Measurements from ENCODE around the gene SCFD1.

The SCFD1 gene

DNA sequence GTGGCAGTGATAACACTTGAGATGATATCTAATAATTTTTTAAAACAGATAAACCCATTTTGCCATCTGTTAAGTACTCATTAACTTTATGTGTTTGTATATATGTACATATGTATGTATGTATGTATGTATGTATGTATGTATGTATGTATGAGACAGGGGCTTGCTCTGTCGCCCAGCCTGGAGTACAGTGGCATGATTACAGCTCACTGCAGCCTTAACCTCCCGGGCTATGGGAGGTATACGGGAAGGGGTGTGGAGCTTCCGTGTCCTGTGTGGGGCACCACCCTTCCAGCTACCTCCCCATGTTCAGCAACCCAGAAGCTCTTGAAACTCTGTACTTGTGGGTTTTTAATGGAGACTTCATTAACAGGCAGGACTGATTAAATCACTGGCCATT, 116.9 kb downstream of the SCFD1 start:
- no peak overlapping the region for H3K4me2 ChIP-seq (ENCODE audit: low read depth, low read length)
- H3F3A ChIP-seq (ENCODE audit: insufficient read depth, low read length) = no peaks in the 10 kb centered on the region
- H4K20me1 ChIP-seq (ENCODE audit: insufficient read depth, low read length) = no peaks in the 10 kb centered on the region
- no peak overlapping the region for H3K27ac ChIP-seq (ENCODE audit: low read length)
- no peak overlapping the region for H3K4me3 ChIP-seq (ENCODE audit: low read length)
- no peaks in the 10 kb centered on the region for H3K79me2 ChIP-seq (ENCODE audit: low read length)
- H3K27me3 ChIP-seq (replicated peaks; ENCODE audit: insufficient read depth, low read length) = no peaks in the 10 kb centered on the region
- TF ChIP-seq EZH2phosphoT487 (IDR thresholded peaks at IDR 0.05; ENCODE audit: low read length) (no peak), EZH2 (optimal IDR thresholded peaks at IDR 0.05; ENCODE audit: low read depth, low read length) (no peak)
- TF ChIP-seq, protein P1, sequence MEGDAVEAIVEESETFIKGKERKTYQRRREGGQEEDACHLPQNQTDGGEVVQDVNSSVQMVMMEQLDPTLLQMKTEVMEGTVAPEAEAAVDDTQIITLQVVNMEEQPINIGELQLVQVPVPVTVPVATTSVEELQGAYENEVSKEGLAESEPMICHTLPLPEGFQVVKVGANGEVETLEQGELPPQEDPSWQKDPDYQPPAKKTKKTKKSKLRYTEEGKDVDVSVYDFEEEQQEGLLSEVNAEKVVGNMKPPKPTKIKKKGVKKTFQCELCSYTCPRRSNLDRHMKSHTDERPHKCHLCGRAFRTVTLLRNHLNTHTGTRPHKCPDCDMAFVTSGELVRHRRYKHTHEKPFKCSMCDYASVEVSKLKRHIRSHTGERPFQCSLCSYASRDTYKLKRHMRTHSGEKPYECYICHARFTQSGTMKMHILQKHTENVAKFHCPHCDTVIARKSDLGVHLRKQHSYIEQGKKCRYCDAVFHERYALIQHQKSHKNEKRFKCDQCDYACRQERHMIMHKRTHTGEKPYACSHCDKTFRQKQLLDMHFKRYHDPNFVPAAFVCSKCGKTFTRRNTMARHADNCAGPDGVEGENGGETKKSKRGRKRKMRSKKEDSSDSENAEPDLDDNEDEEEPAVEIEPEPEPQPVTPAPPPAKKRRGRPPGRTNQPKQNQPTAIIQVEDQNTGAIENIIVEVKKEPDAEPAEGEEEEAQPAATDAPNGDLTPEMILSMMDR (IDR thresholded peaks at IDR 0.05; ENCODE audit: low read length) = no peak
- H3K4me1 ChIP-seq (ENCODE audit: low read length) = no peaks in the 10 kb centered on the region
- H2AFZ ChIP-seq (ENCODE audit: low read length) = no peak overlapping the region
- no peak overlapping the region for H3K9ac ChIP-seq (ENCODE audit: low read length)
- H3K9me3 ChIP-seq (replicated peaks; ENCODE audit: insufficient read depth, low read length) = no peaks in the 10 kb centered on the region
- DNase-seq = no peak
- H3K36me3 ChIP-seq (replicated peaks; ENCODE audit: insufficient read depth, low read length) = no peaks in the 10 kb centered on the region
- no peaks in the 10 kb centered on the region for H3K9me2 ChIP-seq (replicated peaks; ENCODE audit: insufficient read depth, low read length)

DNA sequence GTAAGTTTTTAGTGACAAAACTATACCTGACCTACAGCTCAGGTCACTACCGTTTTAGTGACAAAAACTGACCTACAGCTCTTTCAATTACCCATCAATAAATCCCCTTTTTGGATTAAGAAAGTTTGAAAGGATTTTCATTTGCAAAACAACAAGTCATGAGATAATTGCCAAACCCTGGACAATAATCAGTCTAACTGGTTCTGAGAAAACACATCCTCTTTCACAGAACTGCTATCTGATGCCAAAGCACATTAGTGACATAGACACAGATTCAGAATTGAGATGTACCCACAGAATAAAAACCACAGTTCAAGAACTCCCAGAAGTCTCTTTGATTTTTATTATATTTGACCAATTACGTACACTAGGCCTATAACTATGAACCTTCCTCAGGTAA, 126.2 kb downstream of the SCFD1 start:
- no peaks in the 10 kb centered on the region for H4K20me1 ChIP-seq (ENCODE audit: insufficient read depth, low read length)
- no peaks in the 10 kb centered on the region for H3K36me3 ChIP-seq (replicated peaks; ENCODE audit: insufficient read depth, low read length)
- no peak overlapping the region for H3K4me3 ChIP-seq (ENCODE audit: low read length)
- H3K79me2 ChIP-seq (ENCODE audit: low read length) = no peaks in the 10 kb centered on the region
- H3K9me2 ChIP-seq (replicated peaks; ENCODE audit: insufficient read depth, low read length) = no peaks in the 10 kb centered on the region
- H2AFZ ChIP-seq (ENCODE audit: low read length) = no peak overlapping the region
- no peak for DNase-seq
- H3K4me2 ChIP-seq (ENCODE audit: low read depth, low read length) = no peak overlapping the region
- no peaks in the 10 kb centered on the region for H3K4me1 ChIP-seq (ENCODE audit: low read length)
- TF ChIP-seq EZH2phosphoT487 (IDR thresholded peaks at IDR 0.05; ENCODE audit: low read length) (no peak), EZH2 (optimal IDR thresholded peaks at IDR 0.05; ENCODE audit: low read depth, low read length) (no peak)
- TF ChIP-seq, protein P1 (IDR thresholded peaks at IDR 0.05; ENCODE audit: low read length) = no peak
- H3K27me3 ChIP-seq (replicated peaks; ENCODE audit: insufficient read depth, low read length) = no peaks in the 10 kb centered on the region
- no peaks in the 10 kb centered on the region for H3F3A ChIP-seq (ENCODE audit: insufficient read depth, low read length)
- no peaks in the 10 kb centered on the region for H3K9me3 ChIP-seq (replicated peaks; ENCODE audit: insufficient read depth, low read length)
- H3K27ac ChIP-seq (ENCODE audit: low read length) = no peak overlapping the region
- H3K9ac ChIP-seq (ENCODE audit: low read length) = no peak overlapping the region

DNA sequence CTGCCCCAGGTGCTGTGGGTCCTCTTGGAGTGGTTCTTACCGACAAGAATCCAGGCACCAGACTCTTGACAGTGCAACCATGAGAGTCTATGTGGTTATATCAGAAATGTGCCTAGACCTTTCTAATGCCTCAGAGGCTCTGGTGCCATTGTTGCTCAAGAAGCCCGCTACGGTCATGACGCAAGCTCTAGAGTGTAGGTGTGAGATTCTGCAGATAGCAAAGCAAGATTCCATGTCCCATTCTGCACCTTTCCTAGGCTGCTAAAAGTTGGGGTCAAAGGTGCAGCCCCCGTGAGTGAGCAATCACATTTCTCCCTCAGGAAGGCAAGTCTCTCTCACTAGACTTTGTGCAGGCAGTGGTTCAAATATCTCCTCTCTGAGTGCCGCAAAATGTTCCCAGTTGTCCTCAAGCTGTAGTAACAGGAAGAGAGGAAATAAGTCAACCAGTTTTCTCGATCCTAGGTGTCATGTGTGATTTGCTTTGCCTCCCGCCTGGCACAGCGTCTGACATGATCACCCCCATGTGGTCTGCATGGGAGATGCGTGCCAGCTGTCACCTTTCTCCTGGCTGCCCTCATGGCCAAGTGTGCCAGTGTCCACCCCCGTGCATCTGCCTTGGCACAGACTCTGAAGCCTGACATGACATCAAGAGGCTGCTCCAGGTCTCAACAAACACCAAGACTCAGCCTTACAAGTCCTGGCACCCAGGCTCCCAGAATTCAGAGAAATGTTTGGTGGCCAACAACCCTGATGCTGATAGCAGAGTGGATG, 129.7 kb downstream of the SCFD1 start:
- Histone ChIP-seq H3K79me2 (ENCODE audit: low read length) (no peaks in the 10 kb centered on the region), H3K4me2 (ENCODE audit: low read depth, low read length) (no peak overlapping the region), H3K27ac (ENCODE audit: low read length) (no peak overlapping the region), H3K9ac (ENCODE audit: low read length) (no peak overlapping the region), H3K9me3 (replicated peaks; ENCODE audit: insufficient read depth, low read length) (no peaks in the 10 kb centered on the region), H3K4me3 (ENCODE audit: low read length) (no peak overlapping the region), H4K20me1 (ENCODE audit: insufficient read depth, low read length) (no peaks in the 10 kb centered on the region), H3F3A (ENCODE audit: insufficient read depth, low read length) (no peaks in the 10 kb centered on the region), H3K27me3 (replicated peaks; ENCODE audit: insufficient read depth, low read length) (no peaks in the 10 kb centered on the region), H3K36me3 (replicated peaks; ENCODE audit: insufficient read depth, low read length) (no peaks in the 10 kb centered on the region), H3K9me2 (replicated peaks; ENCODE audit: insufficient read depth, low read length) (no peaks in the 10 kb centered on the region), H2AFZ (ENCODE audit: low read length) (no peak overlapping the region), H3K4me1 (ENCODE audit: low read length) (no peaks in the 10 kb centered on the region)
- no peak for TF ChIP-seq EZH2 (optimal IDR thresholded peaks at IDR 0.05; ENCODE audit: low read depth, low read length)
- TF ChIP-seq, protein P1 (IDR thresholded peaks at IDR 0.05; ENCODE audit: low read length) = no peak
- no peak for TF ChIP-seq EZH2phosphoT487 (IDR thresholded peaks at IDR 0.05; ENCODE audit: low read length)
- DNase-seq = no peak
